ENCODE measurements around the gene ADORA1.

The ADORA1 gene

DNA sequence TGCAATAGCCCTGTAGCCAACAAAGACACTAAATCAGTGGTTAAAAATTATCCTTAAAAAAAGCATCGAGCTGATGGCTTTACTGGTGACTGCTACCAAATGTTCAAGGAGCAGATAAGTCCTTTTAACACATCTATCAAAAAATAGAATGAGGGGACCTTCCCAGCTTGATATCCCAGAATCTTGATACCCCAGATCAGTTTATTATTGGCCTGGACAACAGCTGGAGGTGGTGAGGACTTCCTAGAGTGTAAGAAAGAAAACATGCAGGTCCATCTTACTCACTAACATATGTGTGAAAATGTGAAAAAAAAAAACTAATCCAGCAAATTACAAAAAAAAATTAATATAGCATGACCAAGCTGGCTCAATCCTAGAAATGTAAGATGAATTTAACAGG lies 80.7 kb downstream of the ADORA1 start:
- TF ChIP-seq, protein P1, sequence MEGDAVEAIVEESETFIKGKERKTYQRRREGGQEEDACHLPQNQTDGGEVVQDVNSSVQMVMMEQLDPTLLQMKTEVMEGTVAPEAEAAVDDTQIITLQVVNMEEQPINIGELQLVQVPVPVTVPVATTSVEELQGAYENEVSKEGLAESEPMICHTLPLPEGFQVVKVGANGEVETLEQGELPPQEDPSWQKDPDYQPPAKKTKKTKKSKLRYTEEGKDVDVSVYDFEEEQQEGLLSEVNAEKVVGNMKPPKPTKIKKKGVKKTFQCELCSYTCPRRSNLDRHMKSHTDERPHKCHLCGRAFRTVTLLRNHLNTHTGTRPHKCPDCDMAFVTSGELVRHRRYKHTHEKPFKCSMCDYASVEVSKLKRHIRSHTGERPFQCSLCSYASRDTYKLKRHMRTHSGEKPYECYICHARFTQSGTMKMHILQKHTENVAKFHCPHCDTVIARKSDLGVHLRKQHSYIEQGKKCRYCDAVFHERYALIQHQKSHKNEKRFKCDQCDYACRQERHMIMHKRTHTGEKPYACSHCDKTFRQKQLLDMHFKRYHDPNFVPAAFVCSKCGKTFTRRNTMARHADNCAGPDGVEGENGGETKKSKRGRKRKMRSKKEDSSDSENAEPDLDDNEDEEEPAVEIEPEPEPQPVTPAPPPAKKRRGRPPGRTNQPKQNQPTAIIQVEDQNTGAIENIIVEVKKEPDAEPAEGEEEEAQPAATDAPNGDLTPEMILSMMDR (IDR thresholded peaks at IDR 0.05; ENCODE audit: low read depth, low read length): no peak
- no peak for DNase-seq (ENCODE audit: low read depth in 2 of 2)
- H3K4me3 ChIP-seq (replicated peaks in 1 of 2; ENCODE audit: low read depth in 2 of 2, low read length in 2 of 2): no peak overlapping the region

DNA sequence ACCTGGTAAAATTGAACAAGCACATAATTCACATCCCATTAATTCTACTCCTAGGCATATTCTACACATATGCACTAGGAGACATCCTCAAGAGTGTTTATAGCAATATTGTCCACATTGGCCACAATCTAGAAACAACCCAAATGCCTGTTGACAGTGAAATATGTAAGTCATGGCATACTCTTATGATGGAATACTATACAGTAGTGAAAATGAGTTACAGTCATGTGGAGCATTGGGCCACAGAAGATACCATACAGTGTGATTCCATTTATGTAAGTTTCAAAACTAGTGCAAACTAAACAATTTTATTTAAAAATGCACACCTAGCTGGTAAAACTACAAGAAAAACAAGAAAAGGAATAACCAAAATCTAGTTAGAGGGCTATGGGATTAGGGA lies 82.8 kb downstream of the ADORA1 start:
- H3K4me3 ChIP-seq (replicated peaks in 1 of 2; ENCODE audit: low read depth in 2 of 2, low read length in 2 of 2): no peak overlapping the region
- no peak for DNase-seq (ENCODE audit: low read depth in 2 of 2)
- TF ChIP-seq, protein P1 (IDR thresholded peaks at IDR 0.05; ENCODE audit: low read depth, low read length): no peak

DNA sequence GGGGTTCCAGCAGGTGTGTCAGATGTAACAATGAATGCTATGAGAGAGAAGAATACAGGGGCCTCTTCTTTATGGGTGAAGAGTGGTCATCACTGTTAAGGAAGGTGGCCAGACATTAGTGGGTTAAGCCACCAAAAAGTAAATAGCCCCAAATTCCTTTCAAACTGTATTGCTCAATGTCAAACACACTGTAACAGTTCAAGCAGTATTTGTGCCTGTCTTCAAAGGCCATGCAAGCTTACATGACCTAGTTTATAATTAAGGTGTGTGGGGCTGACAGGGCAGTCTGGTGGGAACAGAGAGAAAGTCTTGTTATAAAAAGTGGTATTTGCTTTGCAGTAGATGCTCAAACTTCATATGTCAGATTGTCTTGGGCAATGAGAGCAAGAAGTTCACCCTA lies 83.5 kb downstream of the ADORA1 start:
- TF ChIP-seq, protein P1 (IDR thresholded peaks at IDR 0.05; ENCODE audit: low read depth, low read length): no peak
- DNase-seq (ENCODE audit: low read depth in 2 of 2): no peak
- no peak overlapping the region for H3K4me3 ChIP-seq (replicated peaks in 1 of 2; ENCODE audit: low read depth in 2 of 2, low read length in 2 of 2)

DNA sequence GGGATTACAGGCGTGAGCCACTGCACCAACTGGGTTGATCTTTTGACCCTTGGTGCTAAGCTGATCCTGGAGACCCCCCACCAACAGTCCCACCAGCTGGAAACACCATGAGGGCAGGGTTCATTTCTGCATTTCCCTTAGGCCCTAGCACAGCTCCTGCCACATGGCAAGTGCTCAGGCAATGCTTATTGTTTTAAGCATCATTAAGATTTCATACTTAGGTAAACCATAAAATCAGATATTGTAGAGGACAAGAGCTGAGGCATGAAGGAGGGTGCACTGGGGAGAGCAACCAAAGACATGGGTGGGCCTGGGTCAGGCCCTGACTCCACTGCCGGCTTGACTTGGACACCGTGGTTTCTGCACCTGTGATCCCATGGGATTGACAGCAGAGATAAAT lies 84.3 kb downstream of the ADORA1 start:
- no peak for DNase-seq (ENCODE audit: low read depth in 2 of 2)
- H3K4me3 ChIP-seq (replicated peaks in 1 of 2; ENCODE audit: low read depth in 2 of 2, low read length in 2 of 2): no peak overlapping the region
- TF ChIP-seq, protein P1 (IDR thresholded peaks at IDR 0.05; ENCODE audit: low read depth, low read length): no peak

DNA sequence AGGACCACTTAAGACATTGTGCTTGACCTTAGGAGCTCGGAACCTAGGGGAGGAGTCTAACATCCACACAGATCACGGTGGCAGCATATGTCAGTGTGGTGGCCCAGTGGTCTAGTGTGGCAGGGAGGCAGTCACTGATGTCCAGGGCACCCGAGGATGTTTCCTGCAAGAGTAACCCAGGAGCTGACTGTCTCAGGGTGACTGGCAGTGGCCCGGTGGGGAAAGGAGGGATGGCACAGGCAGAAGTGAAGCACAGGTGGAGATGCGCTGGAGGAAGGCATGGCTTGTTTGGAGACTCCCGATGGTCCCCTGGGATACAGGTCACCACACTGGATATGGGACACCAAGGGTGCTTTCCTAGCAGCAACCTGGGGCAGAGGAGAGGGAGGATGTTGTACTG lies 85.6 kb downstream of the ADORA1 start:
- no peak overlapping the region for H3K4me3 ChIP-seq (replicated peaks in 1 of 2; ENCODE audit: low read depth in 2 of 2, low read length in 2 of 2)
- TF ChIP-seq, protein P1 (IDR thresholded peaks at IDR 0.05; ENCODE audit: low read depth, low read length): no peak
- DNase-seq (ENCODE audit: low read depth in 2 of 2): no peak

DNA sequence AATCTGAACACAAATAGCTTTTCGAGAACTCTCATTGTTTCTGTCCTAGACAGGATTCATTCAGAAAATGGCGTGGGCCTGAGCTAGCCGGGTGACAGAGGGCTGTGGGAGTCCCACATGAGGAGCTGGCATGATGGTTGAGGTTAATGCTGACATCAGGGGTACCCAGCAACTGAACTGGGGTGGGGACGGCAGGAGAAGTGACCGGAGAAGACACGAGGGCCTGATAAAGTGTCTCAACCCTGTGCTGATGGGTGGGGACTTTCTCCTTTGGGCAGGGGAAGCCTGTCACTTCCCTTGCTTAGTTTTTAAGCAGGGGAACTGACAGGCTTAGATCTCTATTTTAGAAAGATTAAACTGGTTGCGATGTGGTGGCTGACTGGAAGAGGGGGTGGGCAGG lies 87.3 kb downstream of the ADORA1 start:
- DNase-seq (ENCODE audit: low read depth in 2 of 2): no peak
- no peak overlapping the region for H3K4me3 ChIP-seq (replicated peaks in 1 of 2; ENCODE audit: low read depth in 2 of 2, low read length in 2 of 2)
- TF ChIP-seq, protein P1 (IDR thresholded peaks at IDR 0.05; ENCODE audit: low read depth, low read length): no peak

DNA sequence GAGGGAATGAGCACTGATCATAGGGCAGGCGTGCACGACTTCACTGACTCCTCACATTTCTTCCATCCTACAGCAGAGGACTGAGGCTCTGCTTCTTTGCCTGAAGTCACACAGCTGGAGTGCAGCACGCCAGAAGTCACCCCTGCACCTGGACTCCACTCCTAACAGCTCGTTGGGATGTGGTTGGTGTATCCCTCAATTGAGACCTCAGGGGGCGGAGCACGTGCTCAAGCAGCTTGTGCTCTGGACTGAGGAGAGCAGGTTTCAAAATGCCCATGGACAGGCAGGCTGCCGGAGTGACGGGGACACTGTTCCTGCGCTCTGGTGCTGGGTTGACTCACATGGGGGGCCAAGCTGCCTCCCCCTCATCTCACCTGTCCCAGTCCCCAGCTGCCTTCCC lies 88.0 kb downstream of the ADORA1 start:
- TF ChIP-seq, protein P1 (IDR thresholded peaks at IDR 0.05; ENCODE audit: low read depth, low read length): no peak
- H3K4me3 ChIP-seq (replicated peaks in 1 of 2; ENCODE audit: low read depth in 2 of 2, low read length in 2 of 2): no peak overlapping the region
- DNase-seq (ENCODE audit: low read depth in 2 of 2): no peak

All from cardiac fibroblast (primary cell).